PFSK-1 (cell line): ENCODE data around the gene SEC14L2.

Experiments used
- FOXP2 ChIP-seq: optimal IDR thresholded peaks from 2 replicates; pipeline ENCODE3; 2011; ENCODE audit warnings: borderline replicate concordance, control low read depth, inconsistent platforms; ENCODE audit not compliant: insufficient read depth; ENCODE audit errors: extremely low read length, extremely low read depth
- POLR2AphosphoS5 ChIP-seq: IDR thresholded peaks from 2 replicates; pipeline ENCODE4 v1.6.1; 2012; ENCODE audit warnings: low read depth, mild to moderate bottlenecking, control low read depth, low read length, moderate library complexity
- REST ChIP-seq, 2 experiments: IDR thresholded peaks; 2 replicates each; pipeline versions ENCODE4 v1.6.1 to v1.8.0; 2011 to 2012; ENCODE audit warnings: low read depth in 2 of 2, low read length in 2 of 2, control low read depth in 1 of 2, inconsistent platforms in 1 of 2, mild to moderate bottlenecking in 1 of 2, moderate library complexity in 1 of 2; ENCODE audit not compliant: insufficient read depth in 1 of 2
- SIN3A ChIP-seq: IDR thresholded peaks from 2 replicates; pipeline ENCODE4 v1.6.1; 2012; ENCODE audit warnings: mild to moderate bottlenecking, low read length, moderate library complexity, borderline replicate concordance; ENCODE audit not compliant: insufficient read depth
- TAF1 ChIP-seq: IDR thresholded peaks from 2 replicates; pipeline ENCODE4 v1.6.1; 2012; ENCODE audit warnings: low read length, control low read depth, borderline replicate concordance; ENCODE audit not compliant: insufficient read depth

Gene SEC14L2

GRCh38 chr22:30416403-30416802, 19.6 kb downstream of the SEC14L2 start:
- no peak for TF ChIP-seq SIN3A
- TF ChIP-seq FOXP2, result no peak
- TF ChIP-seq REST (IDR thresholded peaks at IDR 0.05; ENCODE audit: insufficient read depth in 1 of 2, low read depth in 2 of 2, low read length in 2 of 2), result no peak
- TF ChIP-seq POLR2AphosphoS5, result no peak

GRCh38 chr22:30416837-30417236, 20.0 kb downstream of the SEC14L2 start:
- TF ChIP-seq FOXP2 (no peak), SIN3A (no peak), REST (IDR thresholded peaks at IDR 0.05; ENCODE audit: insufficient read depth in 1 of 2, low read depth in 2 of 2, low read length in 2 of 2) (no peak), TAF1 (no peak)

- no peak for TF ChIP-seq TAF1
- TF ChIP-seq FOXP2, result no peak
- TF ChIP-seq REST (IDR thresholded peaks at IDR 0.05; ENCODE audit: insufficient read depth in 1 of 2, low read depth in 2 of 2, low read length in 2 of 2), result no peak
- no peak for TF ChIP-seq SIN3A
- TF ChIP-seq POLR2AphosphoS5, result no peak
Measured at GRCh38 chr22:30420347-30421125, 23.7 kb downstream of the SEC14L2 start.

GRCh38 chr22:30421695-30422480, 25.1 kb downstream of the SEC14L2 start:
- TF ChIP-seq SIN3A (no peak), POLR2AphosphoS5 (no peak)

- TF ChIP-seq POLR2AphosphoS5 (no peak), REST (IDR thresholded peaks at IDR 0.05; ENCODE audit: insufficient read depth in 1 of 2, low read depth in 2 of 2, low read length in 2 of 2) (no peak), FOXP2 (no peak), TAF1 (no peak), SIN3A (no peak)
Measured at GRCh38 chr22:30422481-30423300, 25.9 kb downstream of the SEC14L2 start.
